Kidney capillary endothelial cell (primary cell): ENCODE results near the gene MED27.
A peak's percentile ranks its signal among the peaks of the same experiment; 100 is the strongest.

Experiments used
- DNase-seq: peaks from one replicate; pipeline ENCODE4 v3.0.0-alpha.2; 2018; ENCODE audit warnings: low spot score

The MED27 gene

GRCh38 chr9:131836021-131836420 is 243.6 kb downstream of the MED27 start:
- no peak for DNase-seq

- DNase-seq = no peak
These were observed 244.3 kb downstream of the MED27 start for GRCh38 chr9:131835151-131835910.

GRCh38 chr9:131834721-131835120 is 244.9 kb downstream of the MED27 start:
- DNase-seq = no peak

- no peak for DNase-seq
These were observed 245.8 kb downstream of the MED27 start for GRCh38 chr9:131833906-131834305.

- no peak for DNase-seq
These were observed 246.6 kb downstream of the MED27 start for GRCh38 chr9:131833083-131833482.

GRCh38 chr9:131831380-131832165 is 248.1 kb downstream of the MED27 start:
- no peak for DNase-seq

- DNase-seq = no peak
These were observed 251.8 kb downstream of the MED27 start for GRCh38 chr9:131827821-131828369.

GRCh38 chr9:131826966-131827525 is 252.6 kb downstream of the MED27 start:
- no peak for DNase-seq

GRCh38 chr9:131826053-131826452 is 253.6 kb downstream of the MED27 start:
- DNase-seq = no peak

GRCh38 chr9:131824953-131825495 is 254.6 kb downstream of the MED27 start:
- DNase-seq = no peak

GRCh38 chr9:131824155-131824594 is 255.5 kb downstream of the MED27 start:
- no peak for DNase-seq

- DNase-seq = no peak
These were observed 255.9 kb downstream of the MED27 start for GRCh38 chr9:131823701-131824146.

GRCh38 chr9:131818089-131818488 is 261.6 kb downstream of the MED27 start:
- DNase-seq = no peak

- DNase-seq = no peak
These were observed 262.0 kb downstream of the MED27 start for GRCh38 chr9:131817627-131818026.

GRCh38 chr9:131817073-131817472 is 262.6 kb downstream of the MED27 start:
- DNase-seq = no peak

GRCh38 chr9:131815970-131816873 is 263.4 kb downstream of the MED27 start:
- DNase-seq = no peak

GRCh38 chr9:131814707-131815106 is 265.0 kb downstream of the MED27 start:
- DNase-seq = no peak

- DNase-seq = peak; percentile 42
These were observed 266.6 kb downstream of the MED27 start for GRCh38 chr9:131813116-131813515.

- DNase-seq = no peak
These were observed 267.4 kb downstream of the MED27 start for GRCh38 chr9:131812116-131812790.

GRCh38 chr9:131811405-131811804 is 268.3 kb downstream of the MED27 start:
- DNase-seq = no peak
